ENCODE data around the gene TMCC1.

TMCC1 gene

GRCh38 chr3:129617381-129618185 is 275.9 kb downstream of the TMCC1 start:
- H3K4me1 ChIP-seq (ENCODE audit: insufficient read depth, low read length, poor library complexity, severe bottlenecking) = peaks cover 12% of the 10 kb centered on the region
- no peak overlapping the region for H3K4me2 ChIP-seq (ENCODE audit: low read depth, low read length, poor library complexity, severe bottlenecking)
- no peaks in the 10 kb centered on the region for H3K36me3 ChIP-seq (ENCODE audit: insufficient read depth, low read length)
- no peaks in the 10 kb centered on the region for H4K20me1 ChIP-seq (ENCODE audit: insufficient read depth, low read length, poor library complexity, severe bottlenecking)
- H3K9ac ChIP-seq (ENCODE audit: low read depth, low read length, poor library complexity, severe bottlenecking) = no peak overlapping the region
- H3K9me2 ChIP-seq (replicated peaks; ENCODE audit: low read depth, low read length) = no peaks in the 10 kb centered on the region
- no peaks in the 10 kb centered on the region for H3K27me3 ChIP-seq (ENCODE audit: insufficient read depth, low read length, poor library complexity, severe bottlenecking)
- no peaks in the 10 kb centered on the region for H3K79me2 ChIP-seq (ENCODE audit: insufficient read depth, low read length)
- TF ChIP-seq CTCF (conservative IDR thresholded peaks at IDR 0.05; ENCODE audit: low read length) (no peak), EZH2phosphoT487 (IDR thresholded peaks at IDR 0.05; ENCODE audit: borderline replicate concordance) (no peak)
- H3F3A ChIP-seq (ENCODE audit: low read depth) = no peaks in the 10 kb centered on the region
- H3K4me3 ChIP-seq (ENCODE audit: low read length, poor library complexity, severe bottlenecking) = no peak overlapping the region
- no peak overlapping the region for H2AFZ ChIP-seq (ENCODE audit: low read length)
- H3K9me3 ChIP-seq (ENCODE audit: insufficient read depth, low read depth, low read length) = no peaks in the 10 kb centered on the region

- no peak overlapping the region for H3K4me3 ChIP-seq (ENCODE audit: low read length, poor library complexity, severe bottlenecking)
- no peaks in the 10 kb centered on the region for H3F3A ChIP-seq (ENCODE audit: low read depth)
- no peak overlapping the region for H3K4me2 ChIP-seq (ENCODE audit: low read depth, low read length, poor library complexity, severe bottlenecking)
- H3K27me3 ChIP-seq (ENCODE audit: insufficient read depth, low read length, poor library complexity, severe bottlenecking) = no peaks in the 10 kb centered on the region
- no peaks in the 10 kb centered on the region for H3K36me3 ChIP-seq (ENCODE audit: insufficient read depth, low read length)
- H2AFZ ChIP-seq (ENCODE audit: low read length) = no peak overlapping the region
- no peak for TF ChIP-seq CTCF (conservative IDR thresholded peaks at IDR 0.05; ENCODE audit: low read length)
- no peak for TF ChIP-seq EZH2phosphoT487 (IDR thresholded peaks at IDR 0.05; ENCODE audit: borderline replicate concordance)
- no peaks in the 10 kb centered on the region for H4K20me1 ChIP-seq (ENCODE audit: insufficient read depth, low read length, poor library complexity, severe bottlenecking)
- H3K9me2 ChIP-seq (replicated peaks; ENCODE audit: low read depth, low read length) = no peaks in the 10 kb centered on the region
- no peaks in the 10 kb centered on the region for H3K9me3 ChIP-seq (ENCODE audit: insufficient read depth, low read depth, low read length)
- H3K4me1 ChIP-seq (ENCODE audit: insufficient read depth, low read length, poor library complexity, severe bottlenecking) = peaks cover 12% of the 10 kb centered on the region
- H3K9ac ChIP-seq (ENCODE audit: low read depth, low read length, poor library complexity, severe bottlenecking) = no peak overlapping the region
- no peaks in the 10 kb centered on the region for H3K79me2 ChIP-seq (ENCODE audit: insufficient read depth, low read length)
Measured at GRCh38 chr3:129616713-129617112, 276.8 kb downstream of the TMCC1 start.

- Histone ChIP-seq H2AFZ (ENCODE audit: low read length) (no peak overlapping the region), H3K9me2 (replicated peaks; ENCODE audit: low read depth, low read length) (no peaks in the 10 kb centered on the region), H3F3A (ENCODE audit: low read depth) (no peaks in the 10 kb centered on the region), H3K4me1 (ENCODE audit: insufficient read depth, low read length, poor library complexity, severe bottlenecking) (peaks cover 12% of the 10 kb centered on the region), H3K9me3 (ENCODE audit: insufficient read depth, low read depth, low read length) (no peaks in the 10 kb centered on the region), H4K20me1 (ENCODE audit: insufficient read depth, low read length, poor library complexity, severe bottlenecking) (no peaks in the 10 kb centered on the region), H3K4me3 (ENCODE audit: low read length, poor library complexity, severe bottlenecking) (no peak overlapping the region), H3K79me2 (ENCODE audit: insufficient read depth, low read length) (no peaks in the 10 kb centered on the region), H3K4me2 (ENCODE audit: low read depth, low read length, poor library complexity, severe bottlenecking) (no peak overlapping the region), H3K36me3 (ENCODE audit: insufficient read depth, low read length) (no peaks in the 10 kb centered on the region), H3K9ac (ENCODE audit: low read depth, low read length, poor library complexity, severe bottlenecking) (no peak overlapping the region), H3K27me3 (ENCODE audit: insufficient read depth, low read length, poor library complexity, severe bottlenecking) (no peaks in the 10 kb centered on the region)
- TF ChIP-seq EZH2phosphoT487 (IDR thresholded peaks at IDR 0.05; ENCODE audit: borderline replicate concordance) (no peak), CTCF (conservative IDR thresholded peaks at IDR 0.05; ENCODE audit: low read length) (no peak)
Measured at GRCh38 chr3:129616291-129616690, 277.2 kb downstream of the TMCC1 start.
